ENCODE data around the gene SAP30L.
A peak's percentile ranks its signal among the peaks of the same experiment; 100 is the strongest.

SAP30L gene

DNA sequence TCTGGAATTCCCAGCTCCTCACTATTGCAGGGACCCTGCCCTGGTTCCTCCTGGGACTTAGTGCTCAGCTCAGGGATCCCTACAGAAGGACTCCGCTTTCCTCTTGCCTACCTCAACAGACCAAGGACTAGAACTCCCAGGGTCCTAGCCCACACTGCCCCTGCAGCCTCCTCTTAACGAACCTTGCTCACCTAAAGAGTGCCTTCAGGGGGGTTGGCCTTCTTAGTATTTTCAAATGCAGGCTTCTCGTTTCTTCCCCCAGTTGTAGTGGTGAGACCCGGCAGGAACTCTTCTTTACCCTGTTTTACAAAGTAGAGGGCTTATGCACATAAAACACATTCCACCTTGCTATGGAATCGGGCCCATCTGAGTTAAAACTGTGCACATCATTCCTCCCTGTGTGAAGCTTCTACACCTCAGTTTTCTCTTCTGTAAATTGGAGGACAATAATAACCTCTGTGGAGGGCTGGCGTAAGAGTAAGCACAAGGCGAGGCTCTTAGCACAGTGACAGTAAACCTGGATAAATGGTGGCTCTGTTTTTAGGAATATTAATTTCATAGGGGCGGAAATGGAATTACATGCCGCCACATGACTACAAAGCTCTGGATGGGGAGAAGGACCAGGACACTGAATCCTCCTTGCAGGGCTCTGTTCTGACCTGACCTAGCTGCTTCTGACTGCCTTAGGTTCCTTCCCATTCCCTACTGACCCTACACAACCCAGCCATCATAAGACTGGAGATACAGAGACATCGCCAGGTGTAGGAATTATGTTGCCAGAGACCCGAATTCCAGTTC is 36.0 kb downstream of the SAP30L start:
- DNase-seq: no peak

DNA sequence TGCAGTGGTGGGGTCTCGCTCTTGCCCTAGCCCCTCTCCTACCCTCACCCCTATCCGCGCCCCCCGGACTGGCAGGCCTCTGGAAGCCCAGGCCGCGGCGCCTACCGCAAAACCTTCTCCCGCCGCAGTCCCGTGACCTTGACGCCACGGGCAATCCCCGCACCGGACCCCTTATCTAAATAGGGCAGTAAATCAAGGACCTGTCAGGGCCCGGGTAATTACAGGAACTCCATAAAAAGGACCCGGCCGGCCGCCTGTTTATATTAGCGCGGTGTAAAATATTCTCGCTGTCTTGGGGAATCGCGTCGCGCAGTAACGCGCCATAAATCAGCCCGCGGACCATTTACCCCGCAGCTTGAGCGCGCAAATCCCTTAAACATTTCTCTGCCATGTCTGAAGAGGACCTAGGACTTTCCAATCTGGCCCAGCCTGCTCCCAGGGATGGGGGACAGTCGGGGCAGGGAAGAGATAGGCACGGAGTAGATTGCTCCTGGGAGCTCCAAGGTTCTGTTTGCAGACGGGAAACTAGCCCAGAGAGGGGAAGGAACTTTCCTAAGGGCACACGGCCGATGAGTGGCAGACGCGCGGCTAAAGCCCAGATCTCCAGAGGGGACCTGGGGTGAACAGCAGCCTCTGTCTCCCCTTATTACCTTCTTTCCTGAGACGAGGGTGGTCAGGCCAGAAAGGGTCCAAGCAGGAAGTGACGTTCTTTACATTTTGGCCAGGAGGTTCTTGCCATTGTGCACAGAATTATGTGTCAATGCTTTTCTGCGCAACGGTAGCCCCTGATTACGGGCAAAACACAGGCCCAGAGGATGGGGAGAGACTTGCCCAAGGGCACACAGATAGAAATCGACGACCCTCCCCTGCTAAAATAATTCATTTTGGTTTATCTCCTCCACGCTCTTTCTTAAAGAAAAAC is 37.0 kb downstream of the SAP30L start:
- no peak for DNase-seq

DNA sequence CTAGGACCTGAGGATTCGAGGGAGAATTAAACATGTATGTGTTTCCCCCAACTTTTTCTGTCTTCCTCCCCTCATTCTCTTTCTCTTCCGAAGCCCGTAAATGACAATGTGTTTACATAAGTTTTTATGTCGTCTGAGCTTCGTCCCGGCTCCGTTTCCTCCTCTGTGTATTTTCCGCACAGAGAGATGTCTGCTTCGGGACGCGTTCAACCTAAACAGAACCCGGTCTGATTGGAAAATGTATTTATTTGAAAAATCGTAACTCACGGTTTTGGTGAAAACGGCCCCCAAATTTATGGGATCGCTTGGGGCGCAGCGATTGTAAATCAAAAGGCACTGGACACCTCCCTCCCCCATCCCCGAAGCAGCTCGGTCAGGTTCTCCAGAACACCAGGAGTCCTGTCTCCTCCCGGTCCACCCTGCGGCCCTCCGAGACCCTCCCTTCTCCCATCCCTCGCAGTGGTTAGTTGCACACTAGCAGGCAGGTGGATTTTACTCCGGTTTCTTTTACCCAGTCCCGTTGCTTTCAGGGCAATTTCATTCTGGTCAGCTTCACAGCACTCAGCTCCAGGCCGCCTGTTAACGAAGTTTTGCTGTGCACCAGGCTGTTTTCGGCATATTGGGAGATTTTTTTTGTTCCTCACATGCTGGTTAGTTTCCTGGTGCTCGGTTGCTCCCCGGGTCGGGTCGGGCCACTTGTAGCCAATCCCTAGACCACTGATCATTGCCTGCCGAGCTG is 38.0 kb downstream of the SAP30L start:
- DNase-seq: no peak

DNA sequence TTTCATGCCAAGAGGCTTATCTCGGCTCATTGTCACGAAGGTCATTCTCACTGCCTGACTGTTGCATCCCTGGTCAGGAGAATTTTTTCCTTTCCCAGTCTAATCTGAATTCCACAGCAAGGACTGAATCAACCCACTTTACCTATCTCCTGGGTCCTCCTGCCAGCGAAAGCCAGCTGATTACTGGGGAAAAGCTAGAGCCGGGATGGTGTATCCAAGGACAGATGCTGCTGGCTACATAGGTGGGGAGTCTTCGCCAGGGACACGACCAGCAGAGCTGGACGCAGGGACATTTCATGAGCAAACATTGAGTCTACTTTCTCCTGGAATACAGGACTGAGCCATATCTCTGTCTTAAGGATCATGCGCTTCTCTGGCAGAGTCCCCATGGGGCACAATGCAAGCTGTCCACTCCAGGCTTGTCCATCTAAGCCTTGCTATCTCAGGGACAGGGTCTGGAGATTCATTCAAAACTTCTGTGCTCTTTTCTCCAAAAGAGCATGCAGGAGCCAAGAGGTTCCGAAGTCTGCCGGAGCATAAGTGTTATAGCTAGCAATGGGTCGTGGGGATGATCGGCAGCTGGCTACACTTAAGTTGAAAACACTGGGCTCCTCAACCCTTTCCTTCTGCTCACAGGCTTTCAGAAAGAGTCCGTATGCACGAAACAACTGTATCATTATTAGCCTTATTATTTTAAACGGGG is 38.7 kb downstream of the SAP30L start:
- DNase-seq: no peak

DNA sequence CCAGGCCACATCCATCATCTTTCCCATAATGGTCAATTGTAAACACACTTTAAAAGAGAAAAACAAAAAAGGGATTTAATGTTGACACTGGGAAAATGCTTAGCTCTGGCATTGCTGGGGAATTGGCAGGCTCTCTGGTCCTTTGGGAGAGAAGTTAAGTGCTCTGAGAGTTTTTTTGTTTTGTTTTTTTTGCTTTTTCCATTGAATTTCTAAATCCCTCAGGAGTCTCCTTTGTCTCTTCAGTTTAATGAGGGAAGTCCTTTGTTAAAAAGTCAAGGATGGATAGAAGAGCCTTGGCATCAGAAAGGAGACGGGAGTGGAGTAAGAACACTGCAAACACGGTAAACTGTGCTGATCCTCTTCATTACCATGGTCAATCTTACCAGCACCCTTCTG is 39.3 kb downstream of the SAP30L start:
- DNase-seq: no peak

DNA sequence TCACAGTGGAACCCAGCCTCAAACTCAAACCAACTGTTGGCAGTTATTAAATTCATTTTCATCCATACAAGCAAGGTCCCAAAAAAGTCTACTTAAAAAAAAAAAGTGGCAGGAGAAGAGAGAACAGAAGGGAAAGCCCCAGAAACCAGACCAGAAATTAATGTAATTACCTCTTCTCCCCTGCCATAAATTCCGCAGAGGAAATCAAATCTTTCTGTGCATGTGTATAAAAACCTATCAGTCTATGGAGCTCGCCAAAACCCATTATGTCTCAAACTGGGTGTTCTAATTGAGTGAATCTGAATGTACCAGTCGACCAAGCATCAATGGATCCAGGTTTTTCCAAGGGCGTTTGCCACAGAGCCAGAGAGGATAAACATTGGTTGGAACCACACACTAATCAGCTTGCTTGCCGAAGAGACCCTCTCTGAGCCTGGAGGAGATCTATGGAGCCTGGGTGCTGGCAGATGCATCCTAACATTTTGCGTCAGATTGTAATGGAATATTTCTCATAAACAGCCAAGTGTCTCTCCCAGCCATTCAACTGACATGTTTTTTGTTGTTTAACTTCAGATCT is 40.1 kb downstream of the SAP30L start:
- DNase-seq: peak; percentile 34

DNA sequence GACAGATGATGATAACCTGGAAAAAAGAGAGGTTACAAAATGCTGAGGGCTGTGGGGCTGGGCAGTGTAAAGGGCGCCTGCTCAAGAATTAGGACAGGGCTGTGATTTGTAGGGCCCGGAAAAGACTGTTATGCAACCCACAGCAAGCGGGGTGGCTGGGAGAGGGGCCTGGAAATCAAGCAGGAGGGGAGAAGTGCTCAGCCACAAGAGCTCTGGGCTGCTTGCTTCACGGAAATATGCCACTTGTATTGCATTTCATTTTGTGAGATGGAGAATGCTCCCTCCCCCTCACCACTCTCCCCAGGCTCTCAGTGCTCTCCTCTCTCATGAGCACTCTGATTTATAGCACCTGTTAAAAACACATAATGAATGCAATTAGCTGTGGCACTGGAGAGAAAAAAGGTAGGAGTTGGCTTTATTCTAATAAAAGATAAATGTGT is 40.6 kb downstream of the SAP30L start:
- peak; percentile 27 for DNase-seq

DNA sequence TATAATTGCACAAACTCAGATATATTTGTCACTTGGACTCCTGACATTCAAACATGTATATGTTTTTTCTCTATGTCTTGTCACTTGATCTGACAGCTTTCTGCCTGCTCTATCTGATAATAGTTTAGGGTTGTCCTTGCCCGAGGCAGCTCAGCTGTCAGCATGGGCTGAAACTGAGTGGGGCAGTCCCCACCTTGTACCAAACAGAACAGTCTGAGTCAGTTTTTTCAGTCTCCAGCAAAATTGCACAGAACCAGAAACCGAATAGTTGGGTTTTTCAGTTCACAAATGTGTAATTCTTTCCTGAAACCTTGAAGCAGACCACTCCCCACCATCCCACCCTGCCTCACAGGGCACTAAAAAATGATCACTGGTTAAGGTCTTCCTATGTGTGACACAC is 41.7 kb downstream of the SAP30L start:
- no peak for DNase-seq

DNA sequence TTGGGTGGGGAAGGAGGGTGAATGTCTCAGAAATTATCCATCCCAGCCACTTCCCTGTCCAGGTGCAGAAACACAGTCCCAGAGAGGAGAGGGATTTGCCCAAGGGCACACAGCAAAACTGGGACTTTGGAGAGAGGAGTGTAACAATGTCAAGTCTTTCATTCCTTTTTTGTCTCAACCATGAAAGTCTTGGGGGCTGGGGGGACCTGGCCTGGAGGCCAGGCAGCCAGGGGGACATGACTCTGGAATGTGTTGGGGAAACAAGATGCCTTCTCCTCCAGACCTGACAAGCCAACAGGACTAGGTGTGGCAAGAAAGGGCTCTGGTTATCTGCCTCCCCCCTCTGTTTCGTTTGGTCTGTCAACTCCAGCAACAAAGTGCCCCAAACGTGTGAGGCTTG is 46.1 kb downstream of the SAP30L start:
- no peak for DNase-seq

DNA sequence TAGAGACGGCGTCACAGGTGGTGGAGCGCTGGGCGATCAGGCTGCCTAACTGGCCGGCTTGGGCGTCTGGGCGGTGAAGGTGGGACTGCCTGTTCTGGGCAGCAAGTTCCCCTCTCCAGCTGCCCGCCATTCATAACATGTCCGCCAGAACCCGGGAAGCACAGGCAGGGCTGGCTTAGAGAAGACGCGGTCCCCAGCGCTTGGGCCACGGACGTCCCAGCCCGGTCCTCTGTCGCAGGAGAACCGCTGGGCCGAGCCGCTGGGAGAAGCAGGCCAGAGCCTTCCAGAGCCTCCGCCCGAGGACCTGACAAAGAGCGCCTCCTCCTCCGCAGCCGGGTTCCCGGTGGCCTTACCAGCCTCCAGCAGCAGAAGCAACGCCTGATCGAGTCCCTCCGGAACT is 47.5 kb downstream of the SAP30L start:
- DNase-seq: no peak

DNA sequence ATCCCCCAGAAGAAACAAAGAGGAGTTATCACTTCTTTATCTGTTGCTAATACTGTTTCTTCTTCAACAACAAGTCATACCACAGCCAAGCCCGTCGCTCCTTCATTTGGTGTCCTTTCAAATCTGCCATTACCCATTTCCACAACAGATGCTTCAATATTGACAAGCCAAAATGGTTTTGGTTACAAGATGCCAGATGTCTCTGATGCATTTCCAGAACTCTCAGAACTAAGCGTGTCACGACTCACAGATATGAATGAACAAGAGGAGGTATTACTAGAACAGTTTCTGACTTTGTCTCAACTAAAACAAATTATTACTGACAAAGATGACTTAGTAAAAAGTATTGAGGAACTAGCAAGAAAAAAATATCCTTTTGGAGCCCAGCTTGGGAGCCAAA is 48.2 kb downstream of the SAP30L start:
- DNase-seq: no peak

DNA sequence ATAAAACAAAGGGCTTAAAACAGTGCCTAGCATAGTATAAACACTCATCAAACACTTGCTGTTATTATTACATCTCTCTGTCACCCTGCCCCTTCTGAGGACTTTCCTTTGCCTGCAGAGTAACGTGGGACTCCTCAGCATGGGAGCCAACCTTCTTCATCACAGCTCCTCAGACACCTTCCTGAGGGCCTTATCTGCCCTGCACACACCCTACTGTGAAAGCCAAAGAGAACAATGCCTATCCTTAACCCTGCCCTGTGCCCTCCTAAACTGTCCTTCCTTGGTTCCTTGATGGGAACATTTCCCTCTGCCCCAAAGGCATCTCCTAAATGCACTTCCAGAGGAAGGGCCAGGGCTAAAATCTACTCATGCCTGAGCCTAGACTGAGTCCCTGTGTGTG is 52.8 kb downstream of the SAP30L start:
- DNase-seq: no peak

DNA sequence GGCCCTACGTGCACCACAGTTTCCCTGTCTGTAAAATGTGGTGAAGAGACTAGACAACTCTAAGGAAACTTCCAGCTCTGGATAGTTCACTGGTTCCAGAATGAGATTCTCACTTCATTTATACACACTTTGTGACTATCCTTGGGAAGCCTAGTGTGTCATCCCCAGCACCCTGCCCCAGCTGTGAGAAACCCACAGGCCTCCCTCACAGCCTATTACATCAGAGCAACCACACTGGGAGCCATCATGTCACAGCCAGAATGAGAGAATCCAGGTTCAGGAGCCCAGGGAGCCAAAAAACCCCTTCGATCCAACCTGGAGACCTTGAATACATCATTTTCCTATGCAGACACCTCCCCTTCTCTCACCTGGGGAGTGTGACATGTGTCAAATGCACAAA is 53.2 kb downstream of the SAP30L start:
- DNase-seq: no peak

DNA sequence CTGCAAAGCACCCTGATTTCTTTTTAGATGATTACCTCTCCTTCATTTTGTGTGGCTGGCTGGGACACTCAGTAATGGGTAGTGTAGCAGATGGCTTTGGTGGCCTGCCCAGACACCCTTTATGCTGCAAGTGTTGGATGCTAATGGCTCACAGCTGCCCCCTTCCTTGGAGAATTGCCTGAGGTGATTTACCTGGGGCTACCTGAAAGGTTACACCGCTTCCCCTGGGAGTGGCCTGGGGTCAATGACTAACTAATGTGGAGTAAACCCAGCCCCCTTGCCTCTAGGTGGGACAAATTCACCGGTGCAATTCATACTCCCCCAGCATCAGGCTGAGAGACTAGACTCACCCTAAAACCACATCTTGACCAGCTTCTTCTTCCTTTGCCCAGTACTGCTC is 55.8 kb downstream of the SAP30L start:
- DNase-seq: no peak

DNA sequence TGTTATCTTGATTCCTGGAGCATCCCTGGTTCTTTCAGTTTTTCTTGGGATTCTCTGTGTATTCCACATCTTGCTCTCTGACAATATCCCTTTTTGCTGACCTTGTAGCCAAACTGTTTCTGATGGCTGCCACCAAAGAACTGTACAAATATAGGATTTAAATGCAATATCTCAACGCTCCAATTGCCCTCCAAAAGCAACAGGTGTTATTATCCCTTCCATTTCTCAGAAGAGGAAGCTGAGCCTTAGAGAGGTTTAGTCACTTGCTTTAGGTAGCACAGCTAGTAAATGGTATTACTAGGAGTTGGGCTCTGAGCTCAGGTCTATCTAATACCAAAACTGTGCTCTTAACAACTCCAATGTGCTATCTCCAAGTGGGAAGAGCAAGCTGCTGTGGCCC is 56.4 kb downstream of the SAP30L start:
- no peak for DNase-seq

DNA sequence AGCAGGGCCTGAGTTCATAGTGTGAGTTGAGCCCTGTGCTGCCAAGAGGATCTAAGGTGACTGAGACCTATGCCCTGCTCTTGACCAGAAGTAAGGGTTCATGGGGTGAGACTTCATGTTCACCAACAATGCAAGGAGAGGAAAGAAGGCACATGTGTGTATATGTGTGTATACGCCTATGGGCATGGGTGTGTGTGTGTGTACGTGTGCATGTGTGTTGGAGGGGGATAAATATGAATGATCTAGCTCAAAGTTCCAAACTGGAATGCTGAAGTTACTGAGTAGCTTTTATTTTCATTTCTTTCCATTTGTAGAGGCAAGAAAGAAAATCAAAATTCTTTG is 57.9 kb downstream of the SAP30L start:
- no peak for DNase-seq

DNA sequence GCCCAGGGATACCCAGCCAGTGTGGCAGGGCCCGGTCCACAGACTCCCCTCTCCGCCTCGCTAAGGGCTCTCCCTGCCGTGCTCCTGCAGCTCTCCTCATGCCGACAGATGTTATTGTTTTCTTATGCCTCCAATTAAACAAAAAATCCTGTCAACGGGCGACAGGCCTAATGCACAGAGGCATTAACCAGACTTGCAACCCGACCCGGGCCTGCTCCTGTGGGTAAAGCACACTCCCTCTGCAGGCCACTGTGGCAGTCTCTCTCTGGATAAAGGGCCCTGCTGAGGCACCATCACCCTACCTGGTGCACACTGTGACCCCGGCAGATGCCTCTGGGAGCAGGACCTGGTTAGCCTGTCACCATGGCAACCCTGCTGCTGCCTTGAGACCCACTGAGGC is 59.8 kb downstream of the SAP30L start:
- no peak for DNase-seq

DNA sequence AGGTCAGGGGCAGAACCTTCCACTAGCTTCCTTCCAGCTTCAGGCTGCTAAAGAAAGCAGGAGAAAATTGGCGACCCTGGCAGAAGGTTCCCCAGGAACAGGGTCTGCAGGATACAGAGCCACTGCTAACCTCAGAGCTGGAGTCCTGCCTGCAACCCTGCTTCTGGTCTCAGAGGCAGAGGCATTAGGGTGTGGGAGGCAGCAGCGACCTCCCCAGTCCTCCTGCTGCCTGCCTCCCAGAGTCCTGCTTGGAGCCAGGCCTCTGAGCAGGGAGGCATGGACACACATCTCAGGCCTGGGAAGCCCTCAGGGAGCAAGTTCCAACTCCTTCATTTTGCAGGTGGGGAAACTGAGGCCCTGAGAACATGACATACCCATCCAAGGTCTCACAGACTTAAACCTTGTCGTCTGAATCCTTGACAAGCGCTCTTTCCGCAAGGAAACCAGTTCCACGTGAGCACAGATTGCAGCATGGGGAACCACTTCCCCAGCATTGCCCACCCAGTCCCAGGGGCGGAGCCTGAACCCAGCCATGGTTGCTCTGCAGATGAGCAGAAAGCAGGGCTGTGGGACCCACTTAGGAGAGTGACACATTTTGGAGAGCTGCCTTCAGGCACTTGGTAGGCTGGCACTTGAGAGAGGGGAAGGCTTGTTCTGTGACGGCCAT is 60.4 kb downstream of the SAP30L start:
- no peak for DNase-seq

DNA sequence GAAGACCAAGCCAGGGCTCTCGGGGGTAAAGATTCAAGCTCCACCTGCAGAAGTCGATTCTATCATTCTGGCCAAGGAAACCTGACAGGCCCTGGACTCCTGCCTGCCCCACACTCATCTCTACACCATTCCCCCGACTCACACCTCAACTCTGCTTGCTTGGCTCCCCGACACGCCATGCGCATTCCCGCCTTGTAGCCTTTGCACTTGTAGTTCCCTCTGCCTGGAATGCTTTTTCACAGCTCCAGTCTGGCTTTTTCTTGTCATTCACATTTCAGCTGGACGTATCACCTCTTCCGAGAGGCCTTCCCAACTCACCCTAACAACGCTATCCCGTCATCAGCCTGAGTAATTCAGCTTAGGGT is 60.9 kb downstream of the SAP30L start:
- DNase-seq: no peak

DNA sequence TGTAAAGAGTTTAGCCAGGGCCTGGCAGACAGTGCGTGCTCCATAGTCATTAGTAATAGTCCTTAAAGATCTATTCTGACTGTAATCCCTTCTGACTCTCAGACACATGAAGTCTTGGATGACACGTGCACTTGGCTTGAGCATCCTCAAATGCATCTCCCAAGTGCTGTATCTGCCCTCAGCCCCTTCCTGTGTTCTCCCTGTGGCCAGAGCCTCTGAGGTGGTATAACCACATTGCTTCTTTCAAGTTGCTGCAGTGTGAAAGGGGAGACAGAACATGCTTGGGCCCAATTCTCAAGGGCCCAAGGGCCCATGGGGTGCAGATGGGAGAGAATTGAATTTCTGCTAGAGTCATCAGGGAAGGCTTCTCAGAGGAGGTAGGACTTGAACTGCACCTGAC is 62.3 kb downstream of the SAP30L start:
- no peak for DNase-seq

DNA sequence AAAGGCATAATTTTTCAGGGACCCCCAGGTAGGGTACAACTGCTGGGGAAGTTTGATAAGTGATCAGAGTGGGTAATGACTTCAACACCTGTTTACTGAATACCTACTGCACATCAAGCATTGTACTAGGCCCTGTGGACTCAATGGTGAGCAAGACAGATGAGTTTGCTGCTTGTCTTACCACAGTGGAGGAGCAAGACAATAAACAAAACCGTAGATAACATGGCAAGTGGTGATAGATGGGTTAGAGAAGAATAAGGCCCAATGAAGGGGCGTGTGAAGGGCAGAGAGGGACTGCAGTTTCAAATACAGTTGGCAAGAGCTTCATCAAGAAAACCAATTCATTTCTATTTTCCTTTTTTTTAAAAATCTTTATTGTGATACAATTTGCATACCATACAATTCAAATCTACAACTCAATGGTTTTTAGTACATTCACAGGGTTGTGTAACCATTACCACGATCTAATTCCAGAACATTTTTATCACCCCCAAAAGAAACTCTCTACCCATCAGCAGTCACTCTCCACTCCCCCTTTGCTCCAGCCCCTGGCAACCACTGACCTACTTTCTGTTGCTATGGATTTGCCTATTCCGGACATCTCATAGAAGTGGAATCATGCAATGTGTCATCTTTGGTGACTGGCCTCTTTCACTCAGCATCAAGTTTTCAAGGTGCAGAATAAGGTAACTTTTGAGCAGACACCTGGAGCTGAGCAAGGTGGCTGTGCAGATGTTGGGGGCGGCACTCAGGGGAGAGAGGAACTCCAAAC is 64.2 kb downstream of the SAP30L start:
- DNase-seq: no peak
